HepG2 (cell line): ENCODE measurements around the gene SVBP. TPM values are rescaled to one million over a fixed set of nuclear protein-coding genes. Genes with fewer than 3 reads are reported as not detected.

Experiments used
- ATAC-seq: fragments of 200-7000 bp; cut with Tn5 transposase; 3 replicates; pipeline ENCODE4 v1.9.1; 2020; ENCODE audit warnings: mild to moderate bottlenecking, moderate library complexity
- BruUV-seq: library from RNA; stranded (reverse); fragments of 400-500 nt; replicated peaks from 2 replicates; lab custom pipeline; 2021; lab: Mats Ljungman, UMichigan
- CTCF ChIA-PET: fragments of 300-600 bp; formaldehyde crosslinking; extraction: SDS; loops from one replicate; lab custom pipeline; 2021; ENCODE audit warnings: low total read pairs, inconsistent platforms, low intra/inter-chr PET ratio; lab: Yijun Ruan, JAX
- POLR2A ChIA-PET: fragments of 350-600 bp; sonication (Branson Sonifier 250); formaldehyde crosslinking; loops from one replicate; lab custom pipeline; 2020; ENCODE audit warnings: antibody characterized with exemption, inconsistent platforms; lab: Yijun Ruan, JAX
- DNase-seq: peaks from one replicate; pipeline ENCODE4 v3.0.0-alpha.2; 2015; ENCODE audit warnings: low spot score
- FAIRE-seq: peaks from 3 replicates; lab custom pipeline; 2011; peaks lifted over from hg19 to GRCh38; lab: Jason Lieb, UNC
- H2AFZ ChIP-seq: one replicate; pipeline ENCODE4 v1.6.1; 2011; ENCODE audit warnings: low read length, inconsistent platforms
- H3K27ac ChIP-seq: fragments of 300-600 bp; 3 replicates; pipeline ENCODE4 v1.8.0; 2011; ENCODE audit warnings: mixed run types, mild to moderate bottlenecking, mixed read lengths, low read length, inconsistent platforms; ENCODE audit not compliant: insufficient read depth; ENCODE audit errors: extremely low read length
- H3K27me3 ChIP-seq, 2 experiments: fragments of 200-600 bp in 1 of 2; 2 replicates in 1 of 2; 3 replicates in 1 of 2; pipeline versions ENCODE4 v1.6.0 to v1.8.0; 2011; ENCODE audit warnings: low read length in 2 of 2, mild to moderate bottlenecking in 2 of 2, moderate library complexity in 2 of 2, inconsistent platforms in 1 of 2; ENCODE audit not compliant: insufficient read depth in 2 of 2, control insufficient read depth in 1 of 2
- H3K36me3 ChIP-seq, 2 experiments: fragments of 200-600 bp in 1 of 2; replicated peaks in 1 of 2; 2 replicates in 1 of 2; 3 replicates in 1 of 2; pipeline versions ENCODE4 v1.5.1 to v1.8.0; 2011; ENCODE audit warnings: low read length in 2 of 2, inconsistent platforms in 1 of 2; ENCODE audit not compliant: insufficient read depth in 2 of 2, control insufficient read depth in 1 of 2
- H3K4me1 ChIP-seq: 2 replicates; pipeline ENCODE4 v1.5.1; 2012; ENCODE audit warnings: low read length, inconsistent platforms; ENCODE audit not compliant: insufficient read depth
- H3K4me2 ChIP-seq: 2 replicates; pipeline ENCODE4 v1.6.0; 2011; ENCODE audit warnings: low read depth, low read length, inconsistent platforms
- H3K4me3 ChIP-seq, 3 experiments: fragments of 200-600 bp in 1 of 3; sonication (generic), shearing (Covaris generic) in 1 of 3; replicated peaks in 1 of 3; 2 replicates each; pipeline ENCODE4 v1.5.1; 2011 to 2016; ENCODE audit warnings: low read length in 3 of 3, inconsistent platforms in 2 of 3, low read depth in 2 of 3, mild to moderate bottlenecking in 2 of 3, control low read depth in 1 of 3, mixed read lengths in 1 of 3; ENCODE audit not compliant: insufficient read depth in 1 of 3
- H3K79me2 ChIP-seq: one replicate; pipeline ENCODE4 v1.6.1; 2011; ENCODE audit warnings: low read length, inconsistent platforms; ENCODE audit not compliant: insufficient read depth
- H3K9ac ChIP-seq: 2 replicates; pipeline ENCODE4 v1.6.0; 2011; ENCODE audit warnings: mild to moderate bottlenecking, low read depth, low read length, inconsistent platforms; ENCODE audit not compliant: insufficient read depth
- H3K9me3 ChIP-seq: 2 replicates; pipeline ENCODE4 v1.5.1; 2012; ENCODE audit warnings: mild to moderate bottlenecking, low read length
- H4K20me1 ChIP-seq: 2 replicates; pipeline ENCODE4 v1.6.0; 2011; ENCODE audit warnings: inconsistent platforms, mild to moderate bottlenecking, low read length, moderate library complexity; ENCODE audit not compliant: insufficient read depth
- NRL ChIP-seq: sonication (generic); formaldehyde crosslinking; IDR thresholded peaks from 2 replicates; pipeline ENCODE4 v1.5.0; 2020; ENCODE audit warnings: missing genetic modification reagents, mild to moderate bottlenecking, moderate library complexity, borderline replicate concordance
- ONECUT2 ChIP-seq: sonication (generic); formaldehyde crosslinking; IDR thresholded peaks from 2 replicates; pipeline ENCODE4 v1.4.0; 2020; ENCODE audit warnings: missing genetic modification reagents
- RBM39 ChIP-seq: fragments of 200-400 bp; formaldehyde crosslinking; IDR thresholded peaks from one replicate; pipeline ENCODE4 v1.6.1; 2018; ENCODE audit warnings: antibody characterized with exemption, mild to moderate bottlenecking, low read depth, low read length; ENCODE audit not compliant: poor library complexity, severe bottlenecking
- RFXAP ChIP-seq: sonication (generic); formaldehyde crosslinking; IDR thresholded peaks from 2 replicates; pipeline ENCODE4 v1.4.0; 2020; ENCODE audit warnings: missing genetic modification reagents, borderline replicate concordance
- SKI ChIP-seq: fragments of 450-650 bp; IDR thresholded peaks from one replicate; pipeline ENCODE4 v1.6.1; 2018; ENCODE audit warnings: mild to moderate bottlenecking; ENCODE audit not compliant: partially characterized antibody
- ZBTB20 ChIP-seq: sonication (generic); formaldehyde crosslinking; IDR thresholded peaks from 2 replicates; pipeline ENCODE4 v1.8.1; 2023; ENCODE audit warnings: missing genetic modification reagents, low read depth, mild to moderate bottlenecking, borderline replicate concordance
- ZNF234 ChIP-seq: sonication (generic); formaldehyde crosslinking; conservative IDR thresholded peaks from 2 replicates; pipeline ENCODE4 v1.5.1; 2020; ENCODE audit warnings: mild to moderate bottlenecking, missing genetic modification reagents
- ZNF619 ChIP-seq: sonication (generic); formaldehyde crosslinking; IDR thresholded peaks from 2 replicates; pipeline ENCODE4 v1.4.0; 2020; ENCODE audit warnings: mild to moderate bottlenecking, missing genetic modification reagents
- WGBS: methylation state at CpG from one replicate; pipeline ENCODE4 v1.1.6; 2017; ENCODE audit warnings: low lambda C conversion rate; 5-methylcytosine and 5-hydroxymethylcytosine counted together
- in situ Hi-C: cut with HindIII; loops from 2 replicates; pipeline ENCODE4 v1.10.0; 2017; ENCODE audit warnings: low pct_unique_long_range_greater_than_20kb; ENCODE audit not compliant: extremely low pct_ligation_motif_present
- intact Hi-C: fragments of 100-400 bp; cut with micrococcal nuclease; formaldehyde crosslinking; loops from one replicate; pipeline ENCODE4 v1.10.0; 2022; ENCODE audit not compliant: unreplicated experiment
- polyA plus RNA-seq, 8 experiments: library from polyadenylated mRNA; depleted of rRNA in 3 of 8; stranded (reverse) in 7 of 8; unstranded in 1 of 8; fragments of >200 nt; fragmentation: Illumina TruSeq in 4 of 8; extraction: Trizol in 4 of 8; gene quantifications; 2 replicates each; pipeline versions ENCODE4 v1.2.1 to v1.2.3, GENCODE V29; 2011 to 2016; ENCODE audit warnings: low read depth in 4 of 8, missing spikeins in 1 of 8, mixed read lengths in 1 of 8; ENCODE audit not compliant: insufficient read depth in 1 of 8
- total RNA-seq, 5 experiments: library from RNA; depleted of rRNA; stranded (reverse); fragments of >200 nt; fragmentation: Illumina TruSeq; extraction: Trizol; gene quantifications; 2 replicates each; pipeline ENCODE4 v1.2.3, GENCODE V29; 2016; ENCODE audit warnings: low read depth in 1 of 5
- TF ChIP-seq, protein P1 (sequence below): sonication (generic); formaldehyde crosslinking; IDR thresholded peaks from 2 replicates; pipeline ENCODE4 v1.8.0; 2022; ENCODE audit warnings: mild to moderate bottlenecking, missing genetic modification reagents

The SVBP gene
- total and polyA plus RNA-seq, 2 of the 13 experiments (the other 11 are each of a cell fraction or from before 2014, with no cell fraction given): 28.8 to 48.2 TPM

DNA sequence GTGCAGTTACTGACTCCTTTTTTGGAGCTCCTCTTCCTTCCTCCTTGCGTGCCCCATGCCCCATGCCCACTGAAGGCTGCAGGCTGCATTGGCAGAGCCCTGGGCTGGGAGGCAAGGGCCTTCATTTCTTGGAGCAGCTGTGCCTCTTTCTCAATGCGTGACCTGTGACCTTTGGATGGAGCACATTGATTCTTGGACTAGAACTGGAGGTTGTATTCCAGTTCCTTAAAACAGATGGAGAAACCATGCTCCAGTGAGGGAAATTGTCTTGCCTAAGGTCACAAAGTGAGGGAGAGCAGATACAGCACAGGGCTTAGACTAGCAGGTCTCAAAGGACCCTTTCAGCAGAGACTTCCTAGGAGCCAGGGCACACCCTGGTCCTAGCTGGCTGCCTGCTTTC lies 23.4 kb downstream of the SVBP start:
- 100% methylated on average over 2 of the region's 2 CpGs for WGBS
- Histone ChIP-seq H3K4me3 (no peak overlapping the region), H3K27ac (no peak overlapping the region), H3K36me3 (no peaks in the 10 kb centered on the region), H2AFZ (no peak overlapping the region), H3K27me3 (no peaks in the 10 kb centered on the region), H3K79me2 (no peaks in the 10 kb centered on the region), H3K4me1 (no peaks in the 10 kb centered on the region), H4K20me1 (no peaks in the 10 kb centered on the region), H3K4me2 (no peak overlapping the region), H3K9me3 (no peaks in the 10 kb centered on the region), H3K9ac (no peak overlapping the region)
- ATAC-seq (no peak), DNase-seq (no peak), FAIRE-seq (no peak)
- CTCF ChIA-PET: no interaction called here
- no TSS peak for BruUV-seq
- intact Hi-C loops: no loop called here
- TF ChIP-seq, protein P1, sequence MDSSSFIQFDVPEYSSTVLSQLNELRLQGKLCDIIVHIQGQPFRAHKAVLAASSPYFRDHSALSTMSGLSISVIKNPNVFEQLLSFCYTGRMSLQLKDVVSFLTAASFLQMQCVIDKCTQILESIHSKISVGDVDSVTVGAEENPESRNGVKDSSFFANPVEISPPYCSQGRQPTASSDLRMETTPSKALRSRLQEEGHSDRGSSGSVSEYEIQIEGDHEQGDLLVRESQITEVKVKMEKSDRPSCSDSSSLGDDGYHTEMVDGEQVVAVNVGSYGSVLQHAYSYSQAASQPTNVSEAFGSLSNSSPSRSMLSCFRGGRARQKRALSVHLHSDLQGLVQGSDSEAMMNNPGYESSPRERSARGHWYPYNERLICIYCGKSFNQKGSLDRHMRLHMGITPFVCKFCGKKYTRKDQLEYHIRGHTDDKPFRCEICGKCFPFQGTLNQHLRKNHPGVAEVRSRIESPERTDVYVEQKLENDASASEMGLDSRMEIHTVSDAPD (CRISPR knock-in tag): no peak
- TF ChIP-seq ZBTB20 (CRISPR knock-in tag) (no peak), RFXAP (no peak), ZNF619 (CRISPR knock-in tag) (no peak), ZNF234 (CRISPR knock-in tag) (no peak), SKI (no peak), ONECUT2 (no peak), RBM39 (no peak), NRL (CRISPR knock-in tag) (no peak)
- in situ Hi-C loops: no loop called here
- POLR2A ChIA-PET: no interaction called here
